Breast epithelium (tissue), 4 donors: ENCODE results near the gene SLC39A8. TPM values are rescaled to one million over a fixed set of nuclear protein-coding genes. Genes with fewer than 3 reads are reported as not detected.
"Not testable (repeated sequence)": the region's sequence is repeated elsewhere in the genome, so short reads cannot be mapped to it uniquely, and the experiment has no call there.

Experiments
- DNase-seq, 2 donors: peaks; one replicate each; pipeline ENCODE4 v3.0.0-alpha.2; 2019; ENCODE audit warnings: low spot score in 2 of 2
- H3K27ac ChIP-seq, 2 donors: fragments of 200-600 bp; sonication (generic) in 1 of 2; one replicate each; pipeline ENCODE4 v1.5.1; 2016 to 2019; ENCODE audit warnings: mild to moderate bottlenecking in 1 of 2
- H3K27me3 ChIP-seq, 2 donors: fragments of 200-600 bp; sonication (generic) in 1 of 2; one replicate each; pipeline versions ENCODE4 v1.5.1 to v1.6.0; 2017 to 2019; ENCODE audit warnings: control low read depth in 1 of 2, mild to moderate bottlenecking in 1 of 2
- H3K36me3 ChIP-seq: fragments of 200-600 bp; one replicate; pipeline ENCODE4 v1.5.1; 2019
- H3K4me1 ChIP-seq, 2 donors: fragments of 200-600 bp; sonication (generic); one replicate each; pipeline ENCODE4 v1.5.1; 2016 to 2019; ENCODE audit warnings: control low read depth in 1 of 2
- H3K4me3 ChIP-seq, 3 donors: fragments of 200-600 bp; sonication (generic); 1 replicate in 2 of 3; 2 replicates in 1 of 3; pipeline ENCODE4 v1.5.1; 2016 to 2019; ENCODE audit warnings: mild to moderate bottlenecking in 3 of 3, moderate library complexity in 2 of 3
- H3K9me3 ChIP-seq, 2 donors: fragments of 200-600 bp; sonication (generic) in 1 of 2; one replicate each; pipeline ENCODE4 v1.5.1; 2016 to 2019; ENCODE audit warnings: control low read depth in 1 of 2
- POLR2A ChIP-seq: fragments of 450-650 bp; IDR thresholded peaks from one replicate; pipeline ENCODE4 v1.6.1; 2016; ENCODE audit warnings: antibody characterized with exemption, mild to moderate bottlenecking, moderate library complexity
- POLR2AphosphoS5 ChIP-seq, 3 donors: sonication (generic); formaldehyde crosslinking; IDR thresholded peaks; one replicate each; pipeline ENCODE4 v1.6.1; 2017; ENCODE audit warnings: antibody characterized with exemption in 3 of 3
- intact Hi-C: fragments of 100-400 bp; cut with DNase I; formaldehyde crosslinking; loops from one replicate; pipeline ENCODE4 v1.15.1; 2023; ENCODE audit warnings: low total_unique reads
- total RNA-seq, 3 donors: library from RNA; depleted of rRNA; stranded (reverse); fragments of >200 nt; gene quantifications; one replicate each; pipeline ENCODE4 v1.1.0, GENCODE V29; 2016
- TF ChIP-seq, protein P1 (sequence below), 3 donors: fragments of 450-650 bp; IDR thresholded peaks; one replicate each; pipeline ENCODE4 v1.5.1; 2016 to 2017; ENCODE audit warnings: antibody characterized with exemption in 3 of 3, mild to moderate bottlenecking in 3 of 3, moderate library complexity in 3 of 3

Gene SLC39A8
- total RNA-seq, 3 donors from 2014 or later = 10.6 to 66.3 (median 31.8) TPM

DNA sequence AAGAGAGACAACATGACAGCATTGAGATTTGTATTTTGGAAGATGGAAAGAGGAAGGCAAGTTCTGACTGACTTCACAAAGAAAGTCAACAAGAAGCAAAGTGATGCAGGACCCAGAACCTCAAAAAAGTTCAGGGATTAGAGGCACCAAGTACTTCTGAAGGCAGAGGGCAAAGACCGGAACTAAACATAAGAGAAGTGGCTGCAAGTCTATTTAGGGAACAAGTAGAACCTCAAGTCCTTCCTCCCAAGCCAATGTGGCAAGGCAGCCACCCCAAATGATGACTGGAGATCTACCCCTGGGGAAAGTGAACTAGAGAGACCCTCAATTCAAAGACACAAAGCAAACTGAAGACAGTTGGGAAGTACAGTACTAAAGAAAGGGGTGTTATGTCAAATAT, 46.6 kb downstream of the SLC39A8 start:
- no peaks in the 10 kb centered on the region for H3K9me3 ChIP-seq
- H3K36me3 ChIP-seq = no peaks in the 10 kb centered on the region
- no peaks in the 10 kb centered on the region for H3K4me1 ChIP-seq
- no peak for DNase-seq
- TF ChIP-seq POLR2AphosphoS5 (IDR thresholded peaks at IDR 0.05) (no peak), POLR2A (no peak)
- TF ChIP-seq, protein P1, sequence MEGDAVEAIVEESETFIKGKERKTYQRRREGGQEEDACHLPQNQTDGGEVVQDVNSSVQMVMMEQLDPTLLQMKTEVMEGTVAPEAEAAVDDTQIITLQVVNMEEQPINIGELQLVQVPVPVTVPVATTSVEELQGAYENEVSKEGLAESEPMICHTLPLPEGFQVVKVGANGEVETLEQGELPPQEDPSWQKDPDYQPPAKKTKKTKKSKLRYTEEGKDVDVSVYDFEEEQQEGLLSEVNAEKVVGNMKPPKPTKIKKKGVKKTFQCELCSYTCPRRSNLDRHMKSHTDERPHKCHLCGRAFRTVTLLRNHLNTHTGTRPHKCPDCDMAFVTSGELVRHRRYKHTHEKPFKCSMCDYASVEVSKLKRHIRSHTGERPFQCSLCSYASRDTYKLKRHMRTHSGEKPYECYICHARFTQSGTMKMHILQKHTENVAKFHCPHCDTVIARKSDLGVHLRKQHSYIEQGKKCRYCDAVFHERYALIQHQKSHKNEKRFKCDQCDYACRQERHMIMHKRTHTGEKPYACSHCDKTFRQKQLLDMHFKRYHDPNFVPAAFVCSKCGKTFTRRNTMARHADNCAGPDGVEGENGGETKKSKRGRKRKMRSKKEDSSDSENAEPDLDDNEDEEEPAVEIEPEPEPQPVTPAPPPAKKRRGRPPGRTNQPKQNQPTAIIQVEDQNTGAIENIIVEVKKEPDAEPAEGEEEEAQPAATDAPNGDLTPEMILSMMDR (IDR thresholded peaks at IDR 0.05) = no peak
- no peak overlapping the region for H3K27ac ChIP-seq
- intact Hi-C loops = no loop called here
- no peaks in the 10 kb centered on the region for H3K27me3 ChIP-seq
- no peak overlapping the region for H3K4me3 ChIP-seq

DNA sequence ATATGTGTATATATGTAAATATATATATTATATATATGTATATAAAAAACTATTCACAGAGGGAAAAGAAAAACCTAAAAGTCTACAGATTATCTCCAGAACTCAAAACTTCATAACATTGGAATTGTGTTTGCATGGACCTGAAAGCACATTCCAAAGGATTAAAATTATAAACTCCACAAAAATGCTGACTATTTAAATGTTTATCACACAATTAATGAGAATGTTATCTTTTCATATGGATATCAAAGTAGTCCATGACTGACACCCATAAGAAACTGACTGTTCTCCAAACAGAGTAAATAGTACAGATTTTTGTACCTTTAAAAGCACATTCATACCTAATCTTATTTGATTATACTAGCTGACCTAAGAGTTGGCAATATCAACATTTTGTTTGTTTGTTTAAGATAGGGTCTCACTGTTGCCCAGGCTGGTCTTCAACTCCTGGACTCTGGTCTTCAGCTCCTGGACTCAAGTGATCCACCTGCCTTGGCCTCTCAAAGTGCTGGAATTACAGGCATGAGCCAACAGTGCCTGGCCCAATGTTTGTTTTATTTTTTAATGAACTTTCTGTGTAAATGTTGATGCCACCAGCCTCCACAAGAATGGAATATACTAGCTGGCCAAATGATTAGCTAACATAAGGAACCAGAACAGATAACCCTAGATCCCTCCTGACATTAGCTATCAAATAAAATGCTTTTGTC, 50.0 kb downstream of the SLC39A8 start:
- intact Hi-C loops = no loop called here

DNA sequence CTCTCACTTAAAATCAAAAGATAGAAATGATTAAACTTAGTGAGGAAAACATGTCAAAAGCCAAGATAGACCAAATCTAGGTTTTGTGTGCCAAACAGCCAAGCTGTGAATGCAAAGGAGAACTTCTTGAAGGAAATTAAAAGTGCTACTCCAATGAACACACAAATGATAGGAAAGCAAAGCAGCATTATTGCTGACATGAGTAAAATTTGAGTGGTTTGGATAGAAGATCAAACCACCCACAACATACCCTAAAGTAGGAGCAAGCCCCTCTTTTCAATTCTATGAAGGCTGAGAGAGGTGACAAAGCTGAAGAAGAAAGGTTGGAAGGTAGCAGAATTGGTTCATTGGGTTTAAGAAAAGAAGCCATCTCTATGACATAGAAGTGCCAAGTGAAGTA, 56.8 kb downstream of the SLC39A8 start:
- H3K27me3 ChIP-seq = no peaks in the 10 kb centered on the region
- no peak for TF ChIP-seq POLR2A
- TF ChIP-seq, protein P1 (IDR thresholded peaks at IDR 0.05) = no peak
- no peak for TF ChIP-seq POLR2AphosphoS5 (IDR thresholded peaks at IDR 0.05)
- DNase-seq = no peak
- no peak overlapping the region for H3K27ac ChIP-seq
- H3K9me3 ChIP-seq = no peaks in the 10 kb centered on the region
- no peaks in the 10 kb centered on the region for H3K4me1 ChIP-seq
- H3K36me3 ChIP-seq = no peaks in the 10 kb centered on the region
- no peak overlapping the region for H3K4me3 ChIP-seq
- intact Hi-C loops = loop anchor here (2.0 kb wide), 1 partner anchor 18 kb away; no protein-coding TSS in a partner anchor

More for the DNA sequence above, 50.0 kb downstream of the SLC39A8 start:
- Histone ChIP-seq H3K27me3 (no peaks in the 10 kb centered on the region), H3K4me1 (no peaks in the 10 kb centered on the region), H3K9me3 (no peaks in the 10 kb centered on the region), H3K27ac (no peak overlapping the region), H3K36me3 (no peaks in the 10 kb centered on the region), H3K4me3 (no peak overlapping the region)
- TF ChIP-seq POLR2A (no peak), POLR2AphosphoS5 (IDR thresholded peaks at IDR 0.05) (no peak)
- DNase-seq = no peak

DNA sequence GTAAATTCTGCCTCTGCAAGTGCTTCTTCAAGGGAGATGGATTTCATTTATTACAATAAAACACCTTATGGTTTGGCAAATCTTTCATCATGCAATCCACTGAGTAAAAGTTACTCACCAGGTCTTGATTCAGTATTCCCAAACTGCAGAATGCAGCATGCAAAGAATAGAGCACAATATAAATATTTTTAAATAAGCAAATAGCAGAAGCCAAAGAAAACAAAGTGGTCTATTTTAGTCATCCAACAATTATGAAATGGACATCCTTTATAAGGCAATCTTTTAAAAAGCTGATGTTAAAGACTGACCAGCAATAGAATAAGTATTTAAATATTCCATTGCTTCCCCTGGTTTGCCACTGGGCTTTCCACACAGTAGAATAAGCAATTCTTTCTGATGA, 59.5 kb downstream of the SLC39A8 start:
- Histone ChIP-seq H3K4me1 (no peaks in the 10 kb centered on the region), H3K27ac (no peak overlapping the region), H3K36me3 (no peaks in the 10 kb centered on the region), H3K27me3 (no peaks in the 10 kb centered on the region), H3K4me3 (no peak overlapping the region), H3K9me3 (no peaks in the 10 kb centered on the region)
- intact Hi-C loops = no loop called here
- TF ChIP-seq, protein P1 (IDR thresholded peaks at IDR 0.05) = no peak
- no peak for TF ChIP-seq POLR2AphosphoS5 (IDR thresholded peaks at IDR 0.05)
- no peak for TF ChIP-seq POLR2A
- no peak for DNase-seq

DNA sequence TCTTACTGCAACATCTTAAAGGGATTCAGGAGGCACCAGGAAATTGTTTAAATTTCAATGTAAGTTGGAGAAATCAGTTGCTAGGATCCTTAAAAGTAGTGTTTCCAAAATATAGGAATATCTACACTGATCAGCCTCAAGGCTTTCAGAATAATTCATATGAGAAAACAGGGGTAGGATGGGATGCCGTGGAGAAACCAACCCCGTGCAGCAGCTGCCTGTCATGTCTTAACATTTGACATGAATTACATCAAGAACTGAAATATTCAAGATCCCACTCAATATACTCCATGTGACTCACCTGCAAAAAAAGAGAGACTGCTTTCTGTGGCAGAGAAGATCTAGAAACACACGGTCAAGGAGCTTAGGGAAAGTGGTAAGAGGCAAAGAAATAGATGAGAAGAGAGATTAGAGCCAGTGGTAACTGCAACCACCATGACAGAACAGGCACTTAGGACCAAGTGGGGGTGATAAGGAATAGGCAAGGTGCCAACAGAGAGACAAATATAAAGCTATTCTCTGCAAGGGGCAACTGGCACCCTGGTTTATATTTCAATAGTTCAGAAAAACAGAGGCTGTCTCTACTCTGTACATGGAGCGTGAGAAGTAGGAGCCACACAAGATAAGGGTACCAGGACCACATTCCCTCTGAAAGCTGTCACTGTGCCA, 64.0 kb downstream of the SLC39A8 start:
- no peaks in the 10 kb centered on the region for H3K27me3 ChIP-seq
- intact Hi-C loops = no loop called here
- no peak overlapping the region for H3K27ac ChIP-seq
- H3K4me3 ChIP-seq = no peak overlapping the region
- DNase-seq = no peak
- H3K9me3 ChIP-seq = no peaks in the 10 kb centered on the region
- TF ChIP-seq, protein P1 (IDR thresholded peaks at IDR 0.05) = no peak
- TF ChIP-seq POLR2A (no peak), POLR2AphosphoS5 (IDR thresholded peaks at IDR 0.05) (no peak)
- no peaks in the 10 kb centered on the region for H3K4me1 ChIP-seq
- no peaks in the 10 kb centered on the region for H3K36me3 ChIP-seq

DNA sequence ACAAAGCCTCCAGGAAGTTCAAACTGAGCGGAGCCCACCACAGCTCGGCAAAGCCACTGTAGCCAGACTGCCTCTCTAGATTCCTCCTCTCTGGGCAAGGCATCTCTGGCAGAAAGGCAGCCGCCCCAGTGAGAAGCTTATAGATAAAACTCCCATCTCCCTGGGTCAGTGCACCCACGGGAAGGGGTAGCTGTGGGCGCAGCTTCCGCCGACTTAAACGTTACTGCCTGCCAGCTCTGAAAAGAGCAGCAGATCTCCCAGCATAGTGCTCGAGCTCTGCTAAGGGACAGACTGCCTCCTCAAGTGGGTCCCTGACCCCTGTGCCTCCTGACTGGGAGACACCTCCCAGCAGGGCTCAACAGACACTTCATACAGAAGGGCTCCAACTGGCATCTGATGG, 72.0 kb downstream of the SLC39A8 start:
- intact Hi-C loops = loop anchor here (5.0 to 10.0 kb wide), 2 partner anchors 576 to 1889 kb away; no protein-coding TSS in a partner anchor
- not testable (repeated sequence) for H3K4me3 ChIP-seq, H3K4me1 ChIP-seq

More for the DNA sequence above, 72.0 kb downstream of the SLC39A8 start:
- H3K27me3 ChIP-seq, DNase-seq, H3K27ac ChIP-seq, H3K36me3 ChIP-seq, H3K9me3 ChIP-seq: not testable (repeated sequence)
